ACC112 (cell line): ENCODE measurements around the gene SELENOO.

ENCODE experiments used
- H2AFZ ChIP-seq: fragments of 200-600 bp; sonication (generic); one replicate; pipeline ENCODE4 v1.6.0; 2017; ENCODE audit warnings: antibody characterized with exemption, low read length; ENCODE audit not compliant: unreplicated experiment
- H3K27ac ChIP-seq: fragments of 200-600 bp; sonication (generic); 2 replicates; pipeline ENCODE4 v1.5.1; 2014; ENCODE audit warnings: low read depth, mild to moderate bottlenecking, antibody characterized with exemption, low read length, moderate library complexity
- H3K27me3 ChIP-seq: fragments of 200-600 bp; sonication (generic); 2 replicates; pipeline ENCODE4 v1.6.1; 2014; ENCODE audit warnings: mild to moderate bottlenecking, antibody characterized with exemption, low read length, moderate library complexity, mixed read lengths; ENCODE audit not compliant: insufficient read depth
- H3K36me3 ChIP-seq: fragments of 200-600 bp; sonication (generic); 2 replicates; pipeline ENCODE4 v1.6.1; 2016; ENCODE audit warnings: mild to moderate bottlenecking, antibody characterized with exemption, low read length, moderate library complexity, mixed read lengths; ENCODE audit not compliant: insufficient read depth
- H3K4me1 ChIP-seq: fragments of 200-600 bp; sonication (generic); one replicate; pipeline ENCODE4 v1.6.1; 2016; ENCODE audit warnings: low read length, mixed read lengths; ENCODE audit not compliant: insufficient read depth, unreplicated experiment, control insufficient read depth
- H3K4me3 ChIP-seq: fragments of 200-600 bp; sonication (generic); 2 replicates; pipeline ENCODE4 v1.5.1; 2014; ENCODE audit warnings: mild to moderate bottlenecking, low read depth, low read length
- H3K79me2 ChIP-seq: fragments of 200-600 bp; sonication (generic); one replicate; pipeline ENCODE4 v1.6.0; 2016; ENCODE audit warnings: low read length; ENCODE audit not compliant: control insufficient read depth, unreplicated experiment, insufficient read depth

SELENOO gene

GRCh38 chr22:50197000-50197800, 3.6 kb upstream of the SELENOO start:
- H3K36me3 ChIP-seq: no peaks in the 10 kb centered on the region
- peaks cover 1% of the 10 kb centered on the region for H3K4me1 ChIP-seq
- H3K79me2 ChIP-seq: peaks cover 10% of the 10 kb centered on the region
- no peaks in the 10 kb centered on the region for H3K27me3 ChIP-seq
- H3K4me3 ChIP-seq: no peak overlapping the region
- H2AFZ ChIP-seq: no peak overlapping the region
- H3K27ac ChIP-seq: no peak overlapping the region

GRCh38 chr22:50197856-50198623, 2.8 kb upstream of the SELENOO start:
- Histone ChIP-seq H3K36me3 (peaks cover under 1% of the 10 kb centered on the region; the same call in 1 of the 2 replicates), H3K27ac (no peak overlapping the region)

GRCh38 chr22:50198624-50199017, 2.2 kb upstream of the SELENOO start:
- Histone ChIP-seq H3K27me3 (no peaks in the 10 kb centered on the region), H3K79me2 (peaks cover 22% of the 10 kb centered on the region), H3K4me1 (peaks cover 4% of the 10 kb centered on the region), H2AFZ (no peak overlapping the region), H3K27ac (no peak overlapping the region), H3K36me3 (peaks cover 6% of the 10 kb centered on the region; the same call in 1 of the 2 replicates), H3K4me3 (no peak overlapping the region)

More at GRCh38 chr22:50197856-50198623, 2.8 kb upstream of the SELENOO start:
- no peaks in the 10 kb centered on the region for H3K27me3 ChIP-seq
- peaks cover 18% of the 10 kb centered on the region for H3K79me2 ChIP-seq
- H3K4me3 ChIP-seq: no peak overlapping the region
- no peak overlapping the region for H2AFZ ChIP-seq
- H3K4me1 ChIP-seq: peaks cover 4% of the 10 kb centered on the region

GRCh38 chr22:50199251-50199721, 1.5 kb upstream of the SELENOO start:
- Histone ChIP-seq H3K79me2 (peaks cover 24% of the 10 kb centered on the region), H3K4me1 (peaks cover 4% of the 10 kb centered on the region), H3K27ac (no peak overlapping the region)

DNA sequence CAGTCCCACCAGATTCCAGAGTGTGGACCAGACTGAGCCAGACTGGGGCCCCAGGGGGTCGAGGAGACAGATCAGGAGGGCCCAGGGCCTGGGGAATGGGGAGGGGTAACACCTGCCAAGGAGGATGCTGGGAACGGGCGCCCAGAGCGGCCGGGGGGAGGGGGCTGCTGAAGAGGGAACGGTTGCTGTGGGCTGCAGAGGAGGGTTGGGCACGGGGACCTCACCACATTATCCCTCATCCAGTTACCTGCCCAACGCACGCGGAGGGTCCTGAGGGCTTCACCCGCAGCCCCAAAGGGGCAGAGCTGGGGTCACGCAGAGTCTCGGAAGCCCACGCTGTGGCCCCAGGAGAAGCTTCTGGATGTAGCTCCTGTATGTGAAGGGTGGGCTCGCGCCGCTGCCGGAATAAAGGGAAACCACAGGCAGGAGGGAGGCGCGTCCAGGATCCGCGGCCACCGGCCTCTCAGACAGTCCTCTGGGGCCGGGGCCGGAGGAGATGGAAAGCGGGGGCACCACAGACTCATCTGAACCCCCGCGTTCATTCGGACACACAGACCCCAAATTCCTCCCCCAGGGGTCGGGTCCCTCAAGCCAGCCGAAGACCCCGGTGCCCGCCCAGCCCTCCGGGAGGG, 866 bp upstream of the SELENOO start:
- peaks cover 8% of the 10 kb centered on the region; the same call in 1 of the 2 replicates for H3K36me3 ChIP-seq
- no peak overlapping the region for H3K27ac ChIP-seq

More at GRCh38 chr22:50199251-50199721, 1.5 kb upstream of the SELENOO start:
- Histone ChIP-seq H3K27me3 (no peaks in the 10 kb centered on the region), H2AFZ (no peak overlapping the region), H3K4me3 (no peak overlapping the region), H3K36me3 (peaks cover 8% of the 10 kb centered on the region; the same call in 1 of the 2 replicates)

GRCh38 chr22:50201191-50202129, 649 bp downstream of the SELENOO start:
- H3K79me2 ChIP-seq: peaks cover 24% of the 10 kb centered on the region
- H3K4me3 ChIP-seq: peak overlapping the region; percentile 86
- H3K4me1 ChIP-seq: peaks cover 4% of the 10 kb centered on the region
- peak overlapping the region; percentile 60 for H2AFZ ChIP-seq
- no peak overlapping the region for H3K27ac ChIP-seq
- H3K27me3 ChIP-seq: no peaks in the 10 kb centered on the region
- H3K36me3 ChIP-seq: peaks cover 8% of the 10 kb centered on the region; the same call in 1 of the 2 replicates

More for the DNA sequence above, 866 bp upstream of the SELENOO start:
- Histone ChIP-seq H3K79me2 (peaks cover 24% of the 10 kb centered on the region), H3K4me1 (peaks cover 4% of the 10 kb centered on the region), H3K4me3 (peak overlapping the region; percentile 86), H3K27me3 (no peaks in the 10 kb centered on the region), H2AFZ (no peak overlapping the region)

DNA sequence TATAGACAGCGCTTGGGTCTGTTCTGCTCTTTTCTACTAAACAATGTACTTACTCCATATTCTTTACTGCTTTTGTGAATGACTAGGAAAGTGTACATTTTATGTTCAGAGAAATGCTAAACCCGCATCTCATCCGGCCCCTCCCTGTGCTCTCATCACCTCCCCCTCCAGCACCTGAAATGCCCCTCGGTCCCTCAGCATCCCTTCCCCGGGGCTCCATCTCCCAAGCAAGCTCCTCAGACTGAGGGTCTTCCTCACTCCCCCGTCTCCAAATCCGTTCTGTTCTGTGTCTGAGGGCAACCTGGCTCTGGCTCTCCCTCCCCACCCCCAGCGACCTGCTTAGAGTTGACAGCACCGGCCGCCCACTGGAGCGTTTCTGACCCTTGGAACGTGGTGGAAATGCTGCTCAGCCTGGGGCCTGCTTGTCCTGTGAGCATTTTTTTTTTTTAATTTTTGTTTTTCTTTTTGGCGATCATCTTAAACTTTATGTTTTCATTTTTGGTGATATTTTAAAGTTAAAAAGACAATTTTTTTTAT, 1.4 kb downstream of the SELENOO start:
- no peaks in the 10 kb centered on the region for H3K27me3 ChIP-seq
- H3K27ac ChIP-seq: no peak overlapping the region

DNA sequence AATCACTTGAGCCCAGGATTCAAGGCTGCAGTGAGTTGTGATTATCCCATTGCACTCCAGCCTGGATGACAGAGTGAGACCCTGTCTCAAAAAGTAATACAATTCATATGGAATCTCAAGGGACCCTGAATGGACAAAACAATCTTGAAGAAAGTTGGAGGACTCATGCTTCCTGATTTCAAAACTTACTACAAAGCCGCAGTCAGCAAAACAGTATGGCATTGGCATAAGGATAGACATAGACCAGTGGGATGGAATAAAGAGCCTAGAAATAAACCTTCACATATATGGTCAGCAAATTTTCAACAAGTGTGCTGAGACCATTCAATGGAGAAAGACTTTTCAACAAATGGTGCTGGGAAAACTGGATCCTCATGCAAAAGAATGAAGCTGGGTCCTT, 2.5 kb downstream of the SELENOO start:
- Histone ChIP-seq H3K4me1 (peaks cover 4% of the 10 kb centered on the region), H3K36me3 (peaks cover 8% of the 10 kb centered on the region; the same call in 1 of the 2 replicates)

More for the DNA sequence above, 1.4 kb downstream of the SELENOO start:
- peak overlapping the region; percentile 86 for H3K4me3 ChIP-seq
- no peak overlapping the region for H2AFZ ChIP-seq
- peaks cover 24% of the 10 kb centered on the region for H3K79me2 ChIP-seq
- peaks cover 8% of the 10 kb centered on the region; the same call in 1 of the 2 replicates for H3K36me3 ChIP-seq
- H3K4me1 ChIP-seq: peaks cover 4% of the 10 kb centered on the region

DNA sequence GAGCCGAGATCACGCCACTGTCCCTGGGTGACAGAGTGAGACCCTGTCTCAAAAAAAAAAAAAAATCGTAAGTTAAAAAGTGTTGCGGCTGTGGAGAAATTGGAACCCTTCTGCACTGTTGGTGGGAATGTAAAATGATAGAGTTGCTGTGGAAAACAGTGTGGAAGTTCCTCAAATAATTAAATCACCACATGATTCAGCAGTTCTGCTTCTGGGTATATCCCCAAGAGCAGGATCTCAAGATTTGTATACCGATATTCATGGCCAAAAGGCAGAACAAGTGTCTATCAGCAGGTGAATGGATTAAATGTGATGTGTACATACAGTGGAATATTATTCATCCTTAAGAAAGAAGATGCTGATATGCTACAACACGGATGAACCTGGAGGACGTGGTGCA, 3.8 kb downstream of the SELENOO start:
- H3K36me3 ChIP-seq: peaks cover 8% of the 10 kb centered on the region; the same call in 1 of the 2 replicates

More for the DNA sequence above, 2.5 kb downstream of the SELENOO start:
- Histone ChIP-seq H2AFZ (no peak overlapping the region), H3K27me3 (no peaks in the 10 kb centered on the region), H3K27ac (no peak overlapping the region), H3K4me3 (no peak overlapping the region), H3K79me2 (peaks cover 24% of the 10 kb centered on the region)

More for the DNA sequence above, 3.8 kb downstream of the SELENOO start:
- peaks cover 24% of the 10 kb centered on the region for H3K79me2 ChIP-seq
- H2AFZ ChIP-seq: no peak overlapping the region
- H3K27me3 ChIP-seq: no peaks in the 10 kb centered on the region
- peaks cover 4% of the 10 kb centered on the region for H3K4me1 ChIP-seq
- no peak overlapping the region for H3K27ac ChIP-seq
- no peak overlapping the region for H3K4me3 ChIP-seq
